Fibroblast of mammary gland (primary cell): Measurements from ENCODE around the gene KIF12.

ENCODE experiments used
- DNase-seq: peaks from one replicate; pipeline ENCODE4 v3.0.0-alpha.2; 2010; ENCODE audit warnings: low read depth
- H3K4me3 ChIP-seq: 2 replicates; pipeline ENCODE4 v1.5.1; 2011; ENCODE audit warnings: low read depth, mild to moderate bottlenecking, low read length, moderate library complexity; ENCODE audit not compliant: control insufficient read depth
- CTCF ChIP-seq: conservative IDR thresholded peaks from 2 replicates; pipeline ENCODE4 v1.5.1; 2011; ENCODE audit warnings: low read depth, low read length, inconsistent platforms; ENCODE audit not compliant: control insufficient read depth, insufficient read depth

KIF12 gene

GRCh38 chr9:114124138-114124537, 25.0 kb upstream of the KIF12 start:
- no peak overlapping the region for H3K4me3 ChIP-seq
- no peak for TF ChIP-seq CTCF
- DNase-seq = no peak

- no peak for TF ChIP-seq CTCF
- no peak overlapping the region for H3K4me3 ChIP-seq
- no peak for DNase-seq
These were observed 24.2 kb upstream of the KIF12 start for GRCh38 chr9:114123031-114123977.

GRCh38 chr9:114122136-114123027, 23.3 kb upstream of the KIF12 start:
- TF ChIP-seq CTCF = no peak
- no peak overlapping the region for H3K4me3 ChIP-seq
- DNase-seq = no peak

GRCh38 chr9:114121227-114122135, 22.4 kb upstream of the KIF12 start:
- no peak overlapping the region for H3K4me3 ChIP-seq
- no peak for DNase-seq
- no peak for TF ChIP-seq CTCF

- no peak for TF ChIP-seq CTCF
- DNase-seq = no peak
- H3K4me3 ChIP-seq = no peak overlapping the region
These were observed 21.3 kb upstream of the KIF12 start for GRCh38 chr9:114120192-114121014.
